Measurements from ENCODE around the gene MGLL. TPM values are rescaled to one million over a fixed set of nuclear protein-coding genes. Genes with fewer than 3 reads are reported as not detected.

The MGLL gene
- total and polyA plus RNA-seq, 10 donors, result 11.0 to 134 (median 80.7) TPM

GRCh38 chr3:127763816-127764215 is 58.5 kb downstream of the MGLL start:
- peaks cover 0 to 18% (median 13%) of the 10 kb centered on the region in 8 donors for H3K9me3 ChIP-seq
- H3K27ac ChIP-seq, result peak overlapping the region in 3 of 8 donors; percentile 3 to 70 (median 30)
- no peaks in the 10 kb centered on the region for H3K27me3 ChIP-seq (replicated peaks in 1 of 7)
- DNase-seq, result peak; percentile 59
- TF ChIP-seq CTCF (IDR thresholded peaks at IDR 0.05 in 8 of 11, conservative IDR thresholded peaks at IDR 0.05 in 3 of 11) (no peak), POLR2A (IDR thresholded peaks at IDR 0.05) (no peak), POLR2AphosphoS5 (IDR thresholded peaks at IDR 0.05) (no peak)
- WGBS, 5 donors, result 41 to 77% (median 47%) methylated on average over 7 of the region's 7 CpGs
- no peak overlapping the region for H3K4me3 ChIP-seq
- peaks cover 0 to 8% (median 0%) of the 10 kb centered on the region in 6 donors for H3K36me3 ChIP-seq
- peaks cover 16 to 66% (median 43%) of the 10 kb centered on the region in 6 donors for H3K4me1 ChIP-seq
- intact Hi-C loops (cut with DNase I; ENCODE audit: low total_unique reads), result no loop called here

GRCh38 chr3:127763337-127763736 is 59.0 kb downstream of the MGLL start:
- TF ChIP-seq POLR2A (IDR thresholded peaks at IDR 0.05) (no peak), POLR2AphosphoS5 (IDR thresholded peaks at IDR 0.05) (no peak), CTCF (IDR thresholded peaks at IDR 0.05 in 8 of 11, conservative IDR thresholded peaks at IDR 0.05 in 3 of 11) (no peak)
- no peaks in the 10 kb centered on the region for H3K27me3 ChIP-seq (replicated peaks in 1 of 7)
- intact Hi-C loops (cut with DNase I; ENCODE audit: low total_unique reads), result no loop called here
- WGBS, 5 donors, result 65 to 80% (median 73%) methylated on average over 5 to 8 of the region's 8 CpGs
- peaks cover 0 to 8% (median 0%) of the 10 kb centered on the region in 6 donors for H3K36me3 ChIP-seq
- DNase-seq, result peak; percentile 67
- peaks cover 0 to 13% (median 11%) of the 10 kb centered on the region in 8 donors for H3K9me3 ChIP-seq
- H3K4me3 ChIP-seq, result no peak overlapping the region
- H3K4me1 ChIP-seq, result peaks cover 16 to 61% (median 41%) of the 10 kb centered on the region in 6 donors
- peak overlapping the region in 4 of 8 donors; percentile 3 to 70 (median 24) for H3K27ac ChIP-seq

GRCh38 chr3:127762787-127763105 is 59.6 kb downstream of the MGLL start:
- intact Hi-C loops (cut with DNase I; ENCODE audit: low total_unique reads), result no loop called here
- Histone ChIP-seq H3K4me3 (peak overlapping the region in 1 of 8 donors; percentile 58), H3K27ac (peak overlapping the region in 5 of 8 donors; percentile 33 to 70 (median 50)), H3K36me3 (peaks cover 0 to 8% (median 0%) of the 10 kb centered on the region in 6 donors), H3K27me3 (replicated peaks in 1 of 7) (no peaks in the 10 kb centered on the region), H3K9me3 (peaks cover 0 to 7% (median 6%) of the 10 kb centered on the region in 8 donors), H3K4me1 (peaks cover 16 to 58% (median 39%) of the 10 kb centered on the region in 6 donors)
- DNase-seq, result peak; percentile 67
- 80 to 100% (median 88%) methylated on average over 1 of the region's 1 CpG for WGBS, 5 donors
- TF ChIP-seq CTCF (IDR thresholded peaks at IDR 0.05 in 8 of 11, conservative IDR thresholded peaks at IDR 0.05 in 3 of 11) (no peak), POLR2AphosphoS5 (IDR thresholded peaks at IDR 0.05) (no peak), POLR2A (IDR thresholded peaks at IDR 0.05) (no peak)

- peak overlapping the region in 3 of 8 donors; percentile 5 to 58 (median 14) for H3K4me3 ChIP-seq
- WGBS, 5 donors, result 9 to 14% (median 12%) methylated on average over 15 of the region's 15 CpGs
- H3K4me1 ChIP-seq, result peaks cover 16 to 57% (median 37%) of the 10 kb centered on the region in 6 donors
- no peaks in the 10 kb centered on the region for H3K27me3 ChIP-seq (replicated peaks in 1 of 7)
- TF ChIP-seq CTCF (IDR thresholded peaks at IDR 0.05 in 8 of 11, conservative IDR thresholded peaks at IDR 0.05 in 3 of 11) (no peak), POLR2A (IDR thresholded peaks at IDR 0.05) (no peak), POLR2AphosphoS5 (IDR thresholded peaks at IDR 0.05) (peak in 1 of 3 donors; percentile 16)
- intact Hi-C loops (cut with DNase I; ENCODE audit: low total_unique reads), result no loop called here
- DNase-seq, result peak; percentile 70
- H3K27ac ChIP-seq, result peak overlapping the region in 5 of 8 donors; percentile 33 to 70 (median 50)
- H3K9me3 ChIP-seq, result peaks cover 0 to 2% (median under 1%) of the 10 kb centered on the region in 8 donors
- H3K36me3 ChIP-seq, result peaks cover 0 to 8% (median 0%) of the 10 kb centered on the region in 6 donors
Observed at GRCh38 chr3:127762077-127762786, 60.1 kb downstream of the MGLL start.
